Tibial nerve (tissue), 4 donors: ENCODE results near the gene USP20.

ENCODE experiments used
- CTCF ChIP-seq, 5 experiments: fragments of 200-600 bp in 3 of 5; fragments of 450-650 bp in 2 of 5; sonication (generic) in 3 of 5; IDR thresholded peaks; one replicate each; pipeline ENCODE4 v1.5.1; 2016 to 2019; ENCODE audit warnings: antibody characterized with exemption in 5 of 5, mild to moderate bottlenecking in 3 of 5, moderate library complexity in 2 of 5
- EP300 ChIP-seq, 2 donors: sonication (generic); formaldehyde crosslinking; IDR thresholded peaks; one replicate each; pipeline ENCODE4 v1.6.1; 2017; ENCODE audit warnings: antibody characterized with exemption in 2 of 2, mild to moderate bottlenecking in 1 of 2

- TF ChIP-seq CTCF (IDR thresholded peaks at IDR 0.05) (no peak), EP300 (IDR thresholded peaks at IDR 0.05) (no peak)
These were observed 38.4 kb downstream of the USP20 start for GRCh38 chr9:129873563-129874190.
